IMR-90 (cell line): Measurements from ENCODE around the gene SUGCT. TPM values are rescaled to one million over a fixed set of nuclear protein-coding genes. Genes with fewer than 3 reads are reported as not detected.
A peak's percentile ranks its signal among the peaks of the same experiment; 100 is the strongest.

Source experiments
- ATAC-seq: fragments of 200-7000 bp; cut with Tn5 transposase; 2 replicates; pipeline ENCODE4 v1.9.1; 2020; ENCODE audit warnings: low read depth, mild to moderate bottlenecking, moderate library complexity
- BruUV-seq: library from RNA; stranded (reverse); fragments of 400-500 nt; replicated peaks from 2 replicates; lab custom pipeline; 2021; lab: Mats Ljungman, UMichigan
- CTCF ChIA-PET: fragments of 300-600 bp; formaldehyde crosslinking; extraction: SDS; loops from one replicate; lab custom pipeline; 2021; ENCODE audit warnings: antibody characterized with exemption; lab: Yijun Ruan, JAX
- POLR2A ChIA-PET: fragments of 300-600 bp; sonication (Branson Sonifier 250); formaldehyde crosslinking; loops from one replicate; lab custom pipeline; 2022; ENCODE audit warnings: antibody characterized with exemption; ENCODE audit not compliant: unreplicated experiment; lab: Charles Lee
- DNase-seq: peaks from one replicate; pipeline ENCODE4 v3.0.0; 2013
- H2AFZ ChIP-seq: replicated peaks from 2 replicates; pipeline ENCODE3; 2013; ENCODE audit warnings: low read length, mild to moderate bottlenecking; ENCODE audit not compliant: poor library complexity
- H2AK5ac ChIP-seq: 2 replicates; pipeline ENCODE4 v1.6.1; 2013; ENCODE audit warnings: low read depth, low read length, inconsistent platforms
- H2AK9ac ChIP-seq: replicated peaks from 2 replicates; pipeline ENCODE3; 2013; ENCODE audit warnings: mild to moderate bottlenecking, low read depth, low read length, moderate library complexity; ENCODE audit not compliant: poor library complexity
- H2BK120ac ChIP-seq: 2 replicates; pipeline ENCODE4 v1.6.1; 2013; ENCODE audit warnings: low read depth, low read length, inconsistent platforms
- H2BK15ac ChIP-seq: 3 replicates; pipeline ENCODE4 v1.6.1; 2013; ENCODE audit warnings: low read depth, low read length, inconsistent platforms
- H2BK20ac ChIP-seq: 2 replicates; pipeline ENCODE4 v1.6.1; 2013; ENCODE audit warnings: low read depth, mild to moderate bottlenecking, inconsistent platforms, low read length, moderate library complexity
- H2BK5ac ChIP-seq: 2 replicates; pipeline ENCODE4 v1.6.1; 2013; ENCODE audit warnings: mild to moderate bottlenecking, low read depth, low read length, inconsistent platforms; ENCODE audit not compliant: poor library complexity, severe bottlenecking
- H3K14ac ChIP-seq: replicated peaks from 2 replicates; pipeline ENCODE4 v1.6.1; 2013; ENCODE audit warnings: low read depth, low read length, inconsistent platforms
- H3K18ac ChIP-seq: 2 replicates; pipeline ENCODE4 v1.6.1; 2013; ENCODE audit warnings: low read depth, low read length, control low read depth
- H3K23ac ChIP-seq: 2 replicates; pipeline ENCODE4 v1.6.1; 2013; ENCODE audit warnings: low read depth, low read length, inconsistent platforms
- H3K27ac ChIP-seq: 2 replicates; pipeline ENCODE4 v1.5.1; 2013; ENCODE audit warnings: mild to moderate bottlenecking, control low read depth, low read length; ENCODE audit not compliant: insufficient read depth
- H3K27me3 ChIP-seq: 2 replicates; pipeline ENCODE4 v1.6.1; 2013; ENCODE audit warnings: low read length; ENCODE audit not compliant: control insufficient read depth, insufficient read depth
- H3K36me3 ChIP-seq: 2 replicates; pipeline ENCODE4 v1.6.1; 2013; ENCODE audit warnings: low read length, mixed read lengths; ENCODE audit not compliant: control insufficient read depth, insufficient read depth
- H3K4ac ChIP-seq: 2 replicates; pipeline ENCODE4 v1.6.1; 2013; ENCODE audit warnings: low read depth, low read length, inconsistent platforms
- H3K4me1 ChIP-seq: 2 replicates; pipeline ENCODE4 v1.6.1; 2013; ENCODE audit warnings: low read length, mixed read lengths; ENCODE audit not compliant: control insufficient read depth, insufficient read depth
- H3K4me2 ChIP-seq: 2 replicates; pipeline ENCODE4 v1.6.1; 2013; ENCODE audit warnings: low read depth, mild to moderate bottlenecking, control low read depth, low read length, moderate library complexity
- H3K4me3 ChIP-seq: 2 replicates; pipeline ENCODE4 v1.5.1; 2013; ENCODE audit warnings: low read depth, mild to moderate bottlenecking, control low read depth, low read length, moderate library complexity; ENCODE audit not compliant: insufficient read depth
- H3K56ac ChIP-seq: 2 replicates; pipeline ENCODE4 v1.6.1; 2013; ENCODE audit warnings: low read length, inconsistent platforms; ENCODE audit not compliant: insufficient read depth; ENCODE audit errors: extremely low read depth
- H3K79me1 ChIP-seq, 2 experiments: 2 replicates each; pipeline ENCODE4 v1.6.1; 2013; ENCODE audit warnings: low read length in 2 of 2, inconsistent platforms in 1 of 2, low read depth in 1 of 2
- H3K9ac ChIP-seq: 2 replicates; pipeline ENCODE4 v1.6.1; 2013; ENCODE audit warnings: low read depth, low read length, control low read depth
- H3K9me1 ChIP-seq: 2 replicates; pipeline ENCODE4 v1.6.1; 2013; ENCODE audit warnings: low read length, inconsistent platforms; ENCODE audit not compliant: insufficient read depth
- H3K9me3 ChIP-seq: 2 replicates; pipeline ENCODE4 v1.6.1; 2013; ENCODE audit warnings: low read length; ENCODE audit not compliant: control insufficient read depth, insufficient read depth
- H4K20me1 ChIP-seq: 2 replicates; pipeline ENCODE4 v1.6.1; 2013; ENCODE audit warnings: low read length, inconsistent platforms; ENCODE audit not compliant: insufficient read depth
- H4K5ac ChIP-seq: 2 replicates; pipeline ENCODE4 v1.6.1; 2013; ENCODE audit warnings: mild to moderate bottlenecking, low read depth, low read length, control low read depth
- H4K8ac ChIP-seq, 2 experiments: 2 replicates each; pipeline ENCODE4 v1.6.1; 2013; ENCODE audit warnings: low read depth in 2 of 2, low read length in 2 of 2, control low read depth in 1 of 2, inconsistent platforms in 1 of 2
- H4K91ac ChIP-seq: 2 replicates; pipeline ENCODE4 v1.6.1; 2013; ENCODE audit warnings: low read depth, low read length, inconsistent platforms; ENCODE audit not compliant: insufficient read depth
- CHD1 ChIP-seq: IDR thresholded peaks from 2 replicates; pipeline ENCODE4 v1.6.1; 2012; ENCODE audit warnings: low read depth, low read length, improper control_type of control experiment
- FOS ChIP-seq: fragments of 150-350 bp; IDR thresholded peaks from 2 replicates; pipeline ENCODE4 v1.6.1; 2016; ENCODE audit warnings: low read depth, low read length
- MXI1 ChIP-seq: IDR thresholded peaks from 2 replicates; pipeline ENCODE4 v1.6.1; 2012; ENCODE audit warnings: low read depth, mild to moderate bottlenecking, low read length, moderate library complexity, borderline replicate concordance
- RFX5 ChIP-seq: IDR thresholded peaks from 2 replicates; pipeline ENCODE4 v1.8.0; 2012; ENCODE audit warnings: low read depth, mild to moderate bottlenecking, low read length, moderate library complexity
- WGBS, 2 experiments: methylation state at CpG; one replicate each; pipeline versions ENCODE4 v1.1.5 to v1.1.7; 2013; ENCODE audit warnings: missing lambda C conversion rate in 2 of 2; ENCODE audit not compliant: insufficient read length in 1 of 2; ENCODE audit errors: extremely low coverage in 2 of 2; 5-methylcytosine and 5-hydroxymethylcytosine counted together
- dilution Hi-C: fragments of 300-500 bp; cut with HindIII; formaldehyde crosslinking; loops from one replicate; pipeline ENCODE4 v1.14.3; 2018; ENCODE audit warnings: low sequenced_read_pairs; ENCODE audit not compliant: unreplicated experiment
- in situ Hi-C: fragments of 300-500 bp; cut with MboI; formaldehyde crosslinking; loops from 3 replicates; pipeline ENCODE4 v1.14.3; 2019; ENCODE audit warnings: low sequenced_read_pairs, inconsistent platforms, mixed read lengths
- intact Hi-C: fragments of 100-400 bp; cut with micrococcal nuclease; formaldehyde crosslinking; loops from 2 replicates; pipeline ENCODE4 v1.10.0; 2022
- polyA plus RNA-seq, 3 experiments: library from polyadenylated mRNA; depleted of rRNA; stranded (reverse); fragments of >200 nt; gene quantifications; 2 replicates each; pipeline ENCODE4 v1.2.3, GENCODE V29; 2012; ENCODE audit warnings: low replicate concordance in 1 of 3
- total RNA-seq: library from RNA; depleted of rRNA; stranded (reverse); fragments of >200 nt; gene quantifications from 2 replicates; pipeline ENCODE4 v1.2.3, GENCODE V29; 2012

Gene SUGCT
- total and polyA plus RNA-seq, 2 of the 4 experiments (the other 2 are of a cell fraction) = 5.9 to 8.3 TPM

GRCh38 chr7:40538281-40538680 lies 403.5 kb downstream of the SUGCT start:
- H2BK5ac ChIP-seq = no peak overlapping the region
- ATAC-seq (no peak), DNase-seq (peak; percentile 11)
- H3K4me1 ChIP-seq = no peaks in the 10 kb centered on the region
- WGBS, 2 experiments = no CpG with 5 or more reads among the region's 1 CpG
- H3K56ac ChIP-seq = no peak overlapping the region
- H2BK120ac ChIP-seq = no peak overlapping the region
- no peaks in the 10 kb centered on the region for H3K79me1 ChIP-seq
- no peak overlapping the region for H3K27ac ChIP-seq
- no peak overlapping the region for H3K14ac ChIP-seq
- no peak overlapping the region for H2BK15ac ChIP-seq
- no peak overlapping the region for H2AK9ac ChIP-seq
- CTCF ChIA-PET = no interaction called here
- dilution Hi-C loops = no loop called here
- no peak overlapping the region for H3K9ac ChIP-seq
- intact Hi-C loops = no loop called here
- no peak overlapping the region for H3K18ac ChIP-seq
- H3K36me3 ChIP-seq = no peaks in the 10 kb centered on the region
- H3K23ac ChIP-seq = no peak overlapping the region
- H4K8ac ChIP-seq = no peak overlapping the region
- no peak overlapping the region for H4K91ac ChIP-seq
- H4K20me1 ChIP-seq = no peaks in the 10 kb centered on the region
- no peaks in the 10 kb centered on the region for H3K9me3 ChIP-seq
- H2AK5ac ChIP-seq = no peak overlapping the region
- H3K27me3 ChIP-seq = no peaks in the 10 kb centered on the region
- in situ Hi-C loops = no loop called here
- H2AFZ ChIP-seq = no peak overlapping the region
- no peak overlapping the region for H4K5ac ChIP-seq
- POLR2A ChIA-PET = no interaction called here
- no peak overlapping the region for H2BK20ac ChIP-seq
- TF ChIP-seq FOS (no peak), CHD1 (no peak), RFX5 (no peak), MXI1 (no peak)
- BruUV-seq = no TSS peak
- no peak overlapping the region for H3K4me2 ChIP-seq
- H3K4ac ChIP-seq = no peak overlapping the region
- no peak overlapping the region for H3K4me3 ChIP-seq
- H3K9me1 ChIP-seq = peaks cover 4% of the 10 kb centered on the region; the same call in 1 of the 2 replicates
